Adrenal gland (tissue), 12 donors: ENCODE measurements around the gene KIFBP. TPM values are rescaled to one million over a fixed set of nuclear protein-coding genes. Genes with fewer than 3 reads are reported as not detected.

ENCODE experiments used
- DNase-seq, 7 donors: peaks; one replicate each; pipeline ENCODE4 v3.0.0-alpha.2; 2019 to 2020
- H3K27ac ChIP-seq, 5 donors: fragments of 200-600 bp; sonication (generic) in 4 of 5; 1 replicate in 3 of 5; 2 replicates in 2 of 5; pipeline versions ENCODE4 v1.5.1 to v1.8.0; 2016 to 2020; ENCODE audit warnings: mild to moderate bottlenecking in 1 of 5
- H3K27me3 ChIP-seq: fragments of 200-600 bp; 2 replicates; pipeline ENCODE4 v1.8.0; 2021
- H3K36me3 ChIP-seq, 2 donors: fragments of 200-600 bp; replicated peaks in 1 of 2; 1 replicate in 1 of 2; 2 replicates in 1 of 2; pipeline versions ENCODE4 v1.5.1 to v1.8.0; 2018 to 2022
- H3K4me1 ChIP-seq, 2 donors: fragments of 200-600 bp; replicated peaks in 1 of 2; 1 replicate in 1 of 2; 2 replicates in 1 of 2; pipeline versions ENCODE4 v1.5.1 to v1.8.0; 2018 to 2021
- H3K4me3 ChIP-seq, 4 donors: fragments of 200-600 bp; sonication (generic) in 3 of 4; one replicate each; pipeline ENCODE4 v1.5.1; 2016 to 2018
- H3K9me3 ChIP-seq, 3 donors: fragments of 200-600 bp; sonication (generic) in 1 of 3; replicated peaks in 1 of 3; 1 replicate in 2 of 3; 2 replicates in 1 of 3; pipeline versions ENCODE4 v1.5.1 to v1.8.0; 2016 to 2021
- POLR2A ChIP-seq, 2 donors: fragments of 450-650 bp; IDR thresholded peaks; one replicate each; pipeline ENCODE4 v1.6.1; 2017; ENCODE audit warnings: antibody characterized with exemption in 2 of 2, mild to moderate bottlenecking in 2 of 2, moderate library complexity in 1 of 2
- WGBS, 4 donors: extraction: QIAGEN DNeasy Blood & Tissue Kit in 2 of 4; methylation state at CpG; one replicate each; pipeline versions ENCODE4 v1.1.5 to v1.1.7; 2013 to 2017; 5-methylcytosine and 5-hydroxymethylcytosine counted together
- intact Hi-C, 2 donors: fragments of 100-400 bp; cut with DNase I; formaldehyde crosslinking; loops; one replicate each; pipeline versions ENCODE4 v1.14.1 to v1.15.0; 2022 to 2023
- polyA plus RNA-seq, 3 donors: library from polyadenylated mRNA; stranded (reverse); fragments of 200-250 nt in 2 of 3; fragments of 350-450 nt in 1 of 3; fragmentation: Illumina TruSeq in 1 of 3; extraction: RNeasy Lipid Tissue Mini Kit (QIAGEN cat#74804) in 1 of 3; gene quantifications; one replicate each; pipeline ENCODE4 v1.2.3, GENCODE V29; 2013 to 2014
- total RNA-seq, 9 donors: library from RNA; depleted of rRNA in 4 of 9; stranded (reverse); fragments of >200 nt in 4 of 9; fragments of 120-200 nt in 1 of 9; fragmentation: NEBNext Ultra II Directional in 1 of 9; extraction: Animal tissue kit (Norgen Biotek cat#: 25700) in 1 of 9; gene quantifications; one replicate each; pipeline versions ENCODE4 v1.1.0 to v1.2.4, GENCODE V29; 2013 to 2023
- TF ChIP-seq, protein P1 (sequence below), 6 experiments: fragments of 450-650 bp in 4 of 6; fragments of 200-600 bp in 2 of 6; sonication (generic) in 1 of 6; IDR thresholded peaks; 1 replicate in 5 of 6; 2 replicates in 1 of 6; pipeline versions ENCODE4 v1.5.1 to v1.8.0; 2016 to 2021; ENCODE audit warnings: antibody characterized with exemption in 6 of 6, mild to moderate bottlenecking in 2 of 6, moderate library complexity in 1 of 6
- donor health status: healthy with polysubstance abuse.
- donor health status: Bipolar disorder and iron deficiency.
- donor health status: DM: yes; HTN: yes; CAD: no.
- donor health status: DM: no; HTN: no; CAD: no.
- donor health status: DM: no; HTN: no; CAD: no.
- donor health status: DM: yes; HTN: yes; CAD: no.

Gene KIFBP
- total and polyA plus RNA-seq, 12 donors = 15.1 to 76.2 (median 41.0) TPM

GRCh38 chr10:69042838-69043237 is 54.2 kb downstream of the KIFBP start:
- Histone ChIP-seq H3K27me3 (no peaks in the 10 kb centered on the region), H3K4me3 (no peak overlapping the region), H3K36me3 (no peaks in the 10 kb centered on the region), H3K4me1 (no peaks in the 10 kb centered on the region), H3K27ac (no peak overlapping the region), H3K9me3 (no peaks in the 10 kb centered on the region)
- intact Hi-C loops = no loop called here
- TF ChIP-seq, protein P1, sequence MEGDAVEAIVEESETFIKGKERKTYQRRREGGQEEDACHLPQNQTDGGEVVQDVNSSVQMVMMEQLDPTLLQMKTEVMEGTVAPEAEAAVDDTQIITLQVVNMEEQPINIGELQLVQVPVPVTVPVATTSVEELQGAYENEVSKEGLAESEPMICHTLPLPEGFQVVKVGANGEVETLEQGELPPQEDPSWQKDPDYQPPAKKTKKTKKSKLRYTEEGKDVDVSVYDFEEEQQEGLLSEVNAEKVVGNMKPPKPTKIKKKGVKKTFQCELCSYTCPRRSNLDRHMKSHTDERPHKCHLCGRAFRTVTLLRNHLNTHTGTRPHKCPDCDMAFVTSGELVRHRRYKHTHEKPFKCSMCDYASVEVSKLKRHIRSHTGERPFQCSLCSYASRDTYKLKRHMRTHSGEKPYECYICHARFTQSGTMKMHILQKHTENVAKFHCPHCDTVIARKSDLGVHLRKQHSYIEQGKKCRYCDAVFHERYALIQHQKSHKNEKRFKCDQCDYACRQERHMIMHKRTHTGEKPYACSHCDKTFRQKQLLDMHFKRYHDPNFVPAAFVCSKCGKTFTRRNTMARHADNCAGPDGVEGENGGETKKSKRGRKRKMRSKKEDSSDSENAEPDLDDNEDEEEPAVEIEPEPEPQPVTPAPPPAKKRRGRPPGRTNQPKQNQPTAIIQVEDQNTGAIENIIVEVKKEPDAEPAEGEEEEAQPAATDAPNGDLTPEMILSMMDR (IDR thresholded peaks at IDR 0.05) = no peak
- no peak for TF ChIP-seq POLR2A (IDR thresholded peaks at IDR 0.05)
- WGBS, 4 donors = 88 to 94% (median 90%) methylated on average over 3 to 6 of the region's 6 CpGs
- DNase-seq = no peak

GRCh38 chr10:69043931-69044531 is 55.4 kb downstream of the KIFBP start:
- Histone ChIP-seq H3K4me1 (no peaks in the 10 kb centered on the region), H3K36me3 (no peaks in the 10 kb centered on the region), H3K27ac (peak overlapping the region in 1 of 5 donors; percentile 49), H3K4me3 (no peak overlapping the region), H3K9me3 (no peaks in the 10 kb centered on the region), H3K27me3 (no peaks in the 10 kb centered on the region)
- intact Hi-C loops = no loop called here
- no peak for DNase-seq
- TF ChIP-seq POLR2A (IDR thresholded peaks at IDR 0.05) = no peak
- TF ChIP-seq, protein P1 (IDR thresholded peaks at IDR 0.05) = no peak
- WGBS, 4 donors = 64 to 70% (median 68%) methylated on average over 9 to 10 of the region's 10 CpGs

DNA sequence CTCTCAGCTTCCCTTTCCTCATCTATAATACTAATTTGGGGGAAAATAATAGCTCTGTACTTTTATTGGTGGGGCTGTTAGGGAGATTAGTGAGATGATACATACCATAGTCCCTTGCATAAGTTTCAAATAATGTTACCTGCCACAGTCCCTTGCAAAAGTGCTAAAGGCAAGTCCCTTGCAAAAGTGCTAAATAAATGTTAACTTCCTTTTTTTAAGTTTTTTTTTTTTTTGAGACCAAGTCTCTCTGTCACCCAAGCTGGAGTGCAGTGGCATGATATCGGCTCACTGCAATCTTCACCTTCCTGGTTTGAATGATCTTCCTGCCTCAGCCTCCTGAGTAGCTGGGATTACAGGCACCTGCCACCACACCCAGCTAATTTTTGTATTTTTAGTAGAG is 55.9 kb downstream of the KIFBP start:
- WGBS, 4 donors = 67 to 88% (median 73%) methylated on average over 1 of the region's 1 CpG
- Histone ChIP-seq H3K4me3 (no peak overlapping the region), H3K27ac (peak overlapping the region in 2 of 5 donors; percentile 49 to 62), H3K27me3 (no peaks in the 10 kb centered on the region), H3K9me3 (no peaks in the 10 kb centered on the region), H3K4me1 (no peaks in the 10 kb centered on the region), H3K36me3 (no peaks in the 10 kb centered on the region)
- intact Hi-C loops = no loop called here
- no peak for TF ChIP-seq POLR2A (IDR thresholded peaks at IDR 0.05)
- TF ChIP-seq, protein P1 (IDR thresholded peaks at IDR 0.05) = no peak
- DNase-seq = no peak

- Histone ChIP-seq H3K9me3 (no peaks in the 10 kb centered on the region), H3K4me1 (no peaks in the 10 kb centered on the region), H3K36me3 (no peaks in the 10 kb centered on the region), H3K27me3 (no peaks in the 10 kb centered on the region), H3K4me3 (no peak overlapping the region), H3K27ac (peak overlapping the region in 3 of 5 donors; percentile 45 to 62 (median 48))
- 62 to 71% (median 68%) methylated on average over 6 of the region's 6 CpGs for WGBS, 4 donors
- intact Hi-C loops = no loop called here
- no peak for DNase-seq
- no peak for TF ChIP-seq POLR2A (IDR thresholded peaks at IDR 0.05)
- TF ChIP-seq, protein P1 (IDR thresholded peaks at IDR 0.05) = no peak
Observed at GRCh38 chr10:69045441-69046300, 57.1 kb downstream of the KIFBP start.
